CD14-positive monocyte (primary cell): Measurements from ENCODE around the gene NUP155. TPM values are rescaled to one million over a fixed set of nuclear protein-coding genes. Genes with fewer than 3 reads are reported as not detected.
"Not testable (repeated sequence)": the region's sequence is repeated elsewhere in the genome, so short reads cannot be mapped to it uniquely, and the experiment has no call there.

Source experiments
- DNase-seq, 3 donors: peaks; one replicate each; pipeline ENCODE4 v3.0.0-alpha.2; 2011 to 2022
- H2AFZ ChIP-seq: 2 replicates; pipeline ENCODE4 v1.6.0; 2012; ENCODE audit warnings: mild to moderate bottlenecking, low read depth, low read length, inconsistent platforms; ENCODE audit not compliant: insufficient read depth, poor library complexity, severe bottlenecking
- H3K27ac ChIP-seq, 2 donors: 1 replicate in 1 of 2; 2 replicates in 1 of 2; pipeline ENCODE4 v1.5.1; 2012 to 2013; ENCODE audit warnings: low read length in 2 of 2, control low read depth in 1 of 2, inconsistent platforms in 1 of 2, low read depth in 1 of 2, mild to moderate bottlenecking in 1 of 2
- H3K27me3 ChIP-seq, 2 donors: one replicate each; pipeline versions ENCODE4 v1.6.0 to v1.6.1; 2011 to 2013; ENCODE audit warnings: low read length in 2 of 2; ENCODE audit not compliant: control insufficient read depth in 2 of 2, insufficient read depth in 2 of 2
- H3K36me3 ChIP-seq, 2 donors: replicated peaks in 1 of 2; 1 replicate in 1 of 2; 2 replicates in 1 of 2; pipeline versions ENCODE4 v1.5.1 to v1.6.1; 2012 to 2013; ENCODE audit warnings: low read length in 2 of 2, control low read depth in 1 of 2, inconsistent platforms in 1 of 2, mild to moderate bottlenecking in 1 of 2; ENCODE audit not compliant: insufficient read depth in 2 of 2, control insufficient read depth in 1 of 2
- H3K4me1 ChIP-seq, 2 donors: 1 replicate in 1 of 2; 2 replicates in 1 of 2; pipeline versions ENCODE4 v1.5.1 to v1.6.1; 2012 to 2013; ENCODE audit warnings: low read length in 2 of 2, control low read depth in 1 of 2, inconsistent platforms in 1 of 2, mild to moderate bottlenecking in 1 of 2, moderate library complexity in 1 of 2; ENCODE audit not compliant: insufficient read depth in 2 of 2, control insufficient read depth in 1 of 2
- H3K4me2 ChIP-seq: replicated peaks from 2 replicates; pipeline ENCODE3; 2012; ENCODE audit warnings: low read length, moderate library complexity, mild to moderate bottlenecking; ENCODE audit not compliant: poor library complexity, severe bottlenecking; ENCODE audit errors: extremely low read depth
- H3K4me3 ChIP-seq, 3 experiments: fragments of 200-600 bp in 1 of 3; sonication (generic) in 1 of 3; replicated peaks in 1 of 3; 1 replicate in 2 of 3; 2 replicates in 1 of 3; pipeline ENCODE4 v1.5.1; 2011 to 2013; ENCODE audit warnings: low read length in 3 of 3, mild to moderate bottlenecking in 3 of 3, control low read depth in 2 of 3, low read depth in 2 of 3, inconsistent platforms in 1 of 3, moderate library complexity in 1 of 3
- H3K79me2 ChIP-seq: 2 replicates; pipeline ENCODE4 v1.6.0; 2012; ENCODE audit warnings: mild to moderate bottlenecking, control low read depth, inconsistent platforms, low read length, moderate library complexity; ENCODE audit not compliant: insufficient read depth
- H3K9ac ChIP-seq: 2 replicates; pipeline ENCODE4 v1.6.0; 2017; ENCODE audit warnings: low read length, mild to moderate bottlenecking; ENCODE audit not compliant: insufficient read depth, poor library complexity, severe bottlenecking
- H3K9me3 ChIP-seq, 2 donors: replicated peaks in 1 of 2; 1 replicate in 1 of 2; 2 replicates in 1 of 2; pipeline versions ENCODE4 v1.5.1 to v1.6.1; 2012 to 2013; ENCODE audit warnings: low read length in 2 of 2, control low read depth in 1 of 2; ENCODE audit not compliant: control insufficient read depth in 1 of 2, insufficient read depth in 1 of 2
- H4K20me1 ChIP-seq: 2 replicates; pipeline ENCODE4 v1.6.0; 2012; ENCODE audit warnings: mild to moderate bottlenecking, low read length, control low read depth, moderate library complexity; ENCODE audit not compliant: insufficient read depth
- H3K27ac Mint-ChIP-seq, 7 donors: one replicate each; pipeline ENCODE4 v1.8.0; 2020; ENCODE audit warnings: mild to moderate bottlenecking in 7 of 7, mixed read lengths in 7 of 7, moderate library complexity in 6 of 7, inconsistent platforms in 2 of 7
- H3K27me3 Mint-ChIP-seq, 3 donors: one replicate each; pipeline ENCODE4 v1.8.0; 2021 to 2022; ENCODE audit warnings: low read depth in 3 of 3, mild to moderate bottlenecking in 3 of 3, mixed read lengths in 3 of 3, moderate library complexity in 3 of 3, inconsistent platforms in 1 of 3
- H3K36me3 Mint-ChIP-seq, 2 donors: one replicate each; pipeline ENCODE4 v1.8.0; 2020; ENCODE audit warnings: mixed read lengths in 2 of 2, inconsistent platforms in 1 of 2, mild to moderate bottlenecking in 1 of 2
- H3K4me1 Mint-ChIP-seq: one replicate; pipeline ENCODE4 v1.8.0; 2020; ENCODE audit warnings: mild to moderate bottlenecking, mixed read lengths
- H3K4me3 Mint-ChIP-seq, 2 donors: one replicate each; pipeline ENCODE4 v1.8.0; 2020; ENCODE audit warnings: mild to moderate bottlenecking in 2 of 2, mixed read lengths in 2 of 2, moderate library complexity in 1 of 2
- H3K9me3 Mint-ChIP-seq, 7 donors: one replicate each; pipeline ENCODE4 v1.8.0; 2020 to 2022; ENCODE audit warnings: mixed read lengths in 7 of 7, mild to moderate bottlenecking in 6 of 7, moderate library complexity in 6 of 7, inconsistent platforms in 2 of 7
- CTCF ChIP-seq: fragments of 200-600 bp; IDR thresholded peaks from one replicate; pipeline ENCODE4 v1.8.0; 2022; ENCODE audit warnings: antibody characterized with exemption, mild to moderate bottlenecking
- WGBS: methylation state at CpG from one replicate; pipeline ENCODE4 v1.1.5; 2013; ENCODE audit warnings: missing lambda C conversion rate; ENCODE audit not compliant: insufficient coverage; 5-methylcytosine and 5-hydroxymethylcytosine counted together
- intact Hi-C, 2 donors: fragments of 100-400 bp; cut with micrococcal nuclease; formaldehyde crosslinking; loops; one replicate each; pipeline versions ENCODE4 v1.15.0 to v1.15.1; 2023
- polyA plus RNA-seq, 3 donors: library from polyadenylated mRNA; depleted of rRNA in 1 of 3; unstranded in 2 of 3; stranded (reverse) in 1 of 3; fragments of 300-500 nt in 2 of 3; fragments of >200 nt in 1 of 3; fragmentation: Illumina TruSeq in 2 of 3; gene quantifications; 1 replicate in 2 of 3; 2 replicates in 1 of 3; pipeline ENCODE4 v1.2.3, GENCODE V29; 2012 to 2021

NUP155 gene
- polyA plus RNA-seq, 3 donors = 5.0 to 8.5 (median 5.8) TPM

- Histone ChIP-seq H3K36me3 (peaks cover 68 to 77% of the 10 kb centered on the region in 2 donors), H3K27me3 (no peaks in the 10 kb centered on the region), H3K4me3 (no peak overlapping the region), H4K20me1 (no peaks in the 10 kb centered on the region), H3K79me2 (no peaks in the 10 kb centered on the region), H2AFZ (no peak overlapping the region), H3K9ac (no peak overlapping the region), H3K4me1 (no peaks in the 10 kb centered on the region), H3K9me3 (no peaks in the 10 kb centered on the region), H3K4me2 (no peak overlapping the region), H3K27ac (no peak overlapping the region)
- Mint-ChIP-seq H3K9me3 (no peaks in the 10 kb centered on the region), H3K4me1 (no peaks in the 10 kb centered on the region), H3K27me3 (peaks cover 0 to 2% (median 0%) of the 10 kb centered on the region in 3 donors), H3K27ac (no peak overlapping the region), H3K36me3 (peaks cover 45 to 77% of the 10 kb centered on the region in 2 donors), H3K4me3 (no peak overlapping the region)
- no peak for TF ChIP-seq CTCF
- DNase-seq = no peak
- intact Hi-C loops = no loop called here
- WGBS = 100% methylated on average over 2 of the region's 6 CpGs
Observed at GRCh38 chr5:37355161-37355560, 15.7 kb downstream of the NUP155 start.

- H3K27me3 Mint-ChIP-seq, H3K4me3 Mint-ChIP-seq, H3K27ac ChIP-seq, H2AFZ ChIP-seq, H3K9me3 ChIP-seq, H3K27me3 ChIP-seq, H3K27ac Mint-ChIP-seq, H3K4me2 ChIP-seq, H4K20me1 ChIP-seq, H3K9ac ChIP-seq, H3K4me1 ChIP-seq, intact Hi-C loops, H3K4me3 ChIP-seq, H3K79me2 ChIP-seq, DNase-seq, H3K9me3 Mint-ChIP-seq, H3K4me1 Mint-ChIP-seq: not testable (repeated sequence)
- H3K36me3 Mint-ChIP-seq = peaks cover 67 to 95% of the 10 kb centered on the region in 2 donors
- WGBS = 98% methylated on average over 11 of the region's 18 CpGs
- H3K36me3 ChIP-seq = peaks cover 69 to 90% of the 10 kb centered on the region in 2 donors
Observed at GRCh38 chr5:37342741-37343140, 28.2 kb downstream of the NUP155 start.

- H4K20me1 ChIP-seq, intact Hi-C loops, H3K9me3 ChIP-seq, DNase-seq, H3K4me1 Mint-ChIP-seq, H3K9ac ChIP-seq, H3K4me3 ChIP-seq, H3K27me3 ChIP-seq, H3K4me1 ChIP-seq, H3K9me3 Mint-ChIP-seq, H2AFZ ChIP-seq, H3K4me3 Mint-ChIP-seq, H3K4me2 ChIP-seq, H3K27me3 Mint-ChIP-seq, H3K27ac ChIP-seq, H3K79me2 ChIP-seq: not testable (repeated sequence)
- H3K36me3 Mint-ChIP-seq = peaks cover 56 to 92% of the 10 kb centered on the region in 2 donors
- peaks cover 53 to 80% of the 10 kb centered on the region in 2 donors for H3K36me3 ChIP-seq
- WGBS = 91% methylated on average over 6 of the region's 12 CpGs
- H3K27ac Mint-ChIP-seq = peak overlapping the region in 1 of 7 donors; percentile 40
Observed at GRCh38 chr5:37334754-37335153, 36.2 kb downstream of the NUP155 start.
